Measurements from ENCODE around the gene ZMIZ1.

- TF ChIP-seq CTCF (IDR thresholded peaks at IDR 0.05) (no peak), ZFX (IDR thresholded peaks at IDR 0.05; ENCODE audit: borderline replicate concordance) (no peak)
These were observed 9.6 kb upstream of the ZMIZ1 start for GRCh38 chr10:79058899-79059841.
